Mammary epithelial cell (primary cell): ENCODE results near the gene XAB2.

Source experiments
- EZH2 ChIP-seq: IDR thresholded peaks from 2 replicates; pipeline ENCODE4 v1.6.1; 2012; ENCODE audit warnings: low read length, inconsistent platforms, borderline replicate concordance
- TF ChIP-seq, protein P1 (sequence below), 2 donors: IDR thresholded peaks in 1 of 2; conservative IDR thresholded peaks in 1 of 2; 2 replicates each; pipeline ENCODE4 v1.5.1; 2011 to 2012; ENCODE audit warnings: inconsistent platforms in 2 of 2, low read length in 2 of 2, mild to moderate bottlenecking in 2 of 2, control low read depth in 1 of 2, low read depth in 1 of 2; ENCODE audit not compliant: insufficient read depth in 1 of 2; ENCODE audit errors: extremely low read depth in 1 of 2

GRCh38 chr19:7648265-7649014, 19.1 kb upstream of the XAB2 start:
- TF ChIP-seq, protein P1, sequence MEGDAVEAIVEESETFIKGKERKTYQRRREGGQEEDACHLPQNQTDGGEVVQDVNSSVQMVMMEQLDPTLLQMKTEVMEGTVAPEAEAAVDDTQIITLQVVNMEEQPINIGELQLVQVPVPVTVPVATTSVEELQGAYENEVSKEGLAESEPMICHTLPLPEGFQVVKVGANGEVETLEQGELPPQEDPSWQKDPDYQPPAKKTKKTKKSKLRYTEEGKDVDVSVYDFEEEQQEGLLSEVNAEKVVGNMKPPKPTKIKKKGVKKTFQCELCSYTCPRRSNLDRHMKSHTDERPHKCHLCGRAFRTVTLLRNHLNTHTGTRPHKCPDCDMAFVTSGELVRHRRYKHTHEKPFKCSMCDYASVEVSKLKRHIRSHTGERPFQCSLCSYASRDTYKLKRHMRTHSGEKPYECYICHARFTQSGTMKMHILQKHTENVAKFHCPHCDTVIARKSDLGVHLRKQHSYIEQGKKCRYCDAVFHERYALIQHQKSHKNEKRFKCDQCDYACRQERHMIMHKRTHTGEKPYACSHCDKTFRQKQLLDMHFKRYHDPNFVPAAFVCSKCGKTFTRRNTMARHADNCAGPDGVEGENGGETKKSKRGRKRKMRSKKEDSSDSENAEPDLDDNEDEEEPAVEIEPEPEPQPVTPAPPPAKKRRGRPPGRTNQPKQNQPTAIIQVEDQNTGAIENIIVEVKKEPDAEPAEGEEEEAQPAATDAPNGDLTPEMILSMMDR (conservative IDR thresholded peaks at IDR 0.05 in 1 of 2, IDR thresholded peaks at IDR 0.05 in 1 of 2; ENCODE audit: extremely low read depth in 1 of 2, insufficient read depth in 1 of 2, low read depth in 1 of 2, low read length in 2 of 2): no peak
- TF ChIP-seq EZH2: no peak
